Skeletal muscle cell (primary cell): ENCODE data around the gene MAN1A1.

Experiments used
- DNase-seq: peaks from one replicate; pipeline ENCODE4 v3.0.0-alpha.2; 2010; ENCODE audit warnings: low read depth
- H3K4me3 ChIP-seq: 2 replicates; pipeline ENCODE4 v1.5.1; 2011; ENCODE audit warnings: low read depth, mild to moderate bottlenecking, control low read depth, low read length, moderate library complexity

Gene MAN1A1

GRCh38 chr6:119347466-119348095 lies 2.0 kb downstream of the MAN1A1 start:
- peak overlapping the region; percentile 94 for H3K4me3 ChIP-seq
- no peak for DNase-seq

- H3K4me3 ChIP-seq, result peak overlapping the region; percentile 94
- no peak for DNase-seq
These were observed 2.6 kb downstream of the MAN1A1 start for GRCh38 chr6:119346936-119347335.

GRCh38 chr6:119346450-119346849 lies 3.1 kb downstream of the MAN1A1 start:
- peak overlapping the region; percentile 94 for H3K4me3 ChIP-seq
- no peak for DNase-seq

GRCh38 chr6:119345114-119345513 lies 4.4 kb downstream of the MAN1A1 start:
- no peak overlapping the region for H3K4me3 ChIP-seq

GRCh38 chr6:119344306-119344705 lies 5.3 kb downstream of the MAN1A1 start:
- no peak overlapping the region for H3K4me3 ChIP-seq
- DNase-seq, result no peak

More at GRCh38 chr6:119345114-119345513, 4.4 kb downstream of the MAN1A1 start:
- no peak for DNase-seq

- no peak for DNase-seq
These were observed 5.9 kb downstream of the MAN1A1 start for GRCh38 chr6:119343573-119344146.

GRCh38 chr6:119343167-119343566 lies 6.4 kb downstream of the MAN1A1 start:
- DNase-seq, result no peak
- no peak overlapping the region for H3K4me3 ChIP-seq

More at GRCh38 chr6:119343573-119344146, 5.9 kb downstream of the MAN1A1 start:
- H3K4me3 ChIP-seq, result no peak overlapping the region

GRCh38 chr6:119342430-119342829 lies 7.1 kb downstream of the MAN1A1 start:
- H3K4me3 ChIP-seq, result no peak overlapping the region
- DNase-seq, result no peak

GRCh38 chr6:119340796-119341487 lies 8.6 kb downstream of the MAN1A1 start:
- H3K4me3 ChIP-seq, result no peak overlapping the region
- no peak for DNase-seq

GRCh38 chr6:119339941-119340456 lies 9.6 kb downstream of the MAN1A1 start:
- no peak overlapping the region for H3K4me3 ChIP-seq
- no peak for DNase-seq

GRCh38 chr6:119337762-119338161 lies 11.8 kb downstream of the MAN1A1 start:
- DNase-seq, result no peak
- no peak overlapping the region for H3K4me3 ChIP-seq

GRCh38 chr6:119337252-119337651 lies 12.3 kb downstream of the MAN1A1 start:
- no peak for DNase-seq
- H3K4me3 ChIP-seq, result no peak overlapping the region

- DNase-seq, result no peak
These were observed 14.9 kb downstream of the MAN1A1 start for GRCh38 chr6:119334535-119335264.

GRCh38 chr6:119333707-119334295 lies 15.8 kb downstream of the MAN1A1 start:
- H3K4me3 ChIP-seq, result no peak overlapping the region
- no peak for DNase-seq

More at GRCh38 chr6:119334535-119335264, 14.9 kb downstream of the MAN1A1 start:
- H3K4me3 ChIP-seq, result no peak overlapping the region

- H3K4me3 ChIP-seq, result no peak overlapping the region
- DNase-seq, result no peak
These were observed 16.4 kb downstream of the MAN1A1 start for GRCh38 chr6:119333063-119333609.

- no peak overlapping the region for H3K4me3 ChIP-seq
- no peak for DNase-seq
These were observed 17.8 kb downstream of the MAN1A1 start for GRCh38 chr6:119331663-119332286.

- DNase-seq, result no peak
- H3K4me3 ChIP-seq, result no peak overlapping the region
These were observed 18.9 kb downstream of the MAN1A1 start for GRCh38 chr6:119330520-119331113.

GRCh38 chr6:119329794-119330180 lies 19.8 kb downstream of the MAN1A1 start:
- H3K4me3 ChIP-seq, result no peak overlapping the region
- no peak for DNase-seq
